Epithelial cell of esophagus (primary cell): ENCODE measurements around the gene CABYR.

Source experiments
- DNase-seq: peaks from one replicate; pipeline ENCODE4 v3.0.0; 2010; ENCODE audit warnings: low read depth
- H3K4me3 ChIP-seq: 2 replicates; pipeline ENCODE4 v1.5.1; 2011; ENCODE audit warnings: mild to moderate bottlenecking, low read length, control low read depth
- CTCF ChIP-seq: IDR thresholded peaks from 2 replicates; pipeline ENCODE4 v1.5.1; 2011; ENCODE audit warnings: low read depth, mild to moderate bottlenecking, low read length, control low read depth, inconsistent platforms; ENCODE audit not compliant: insufficient read depth; ENCODE audit errors: missing control alignments

The CABYR gene

GRCh38 chr18:24138789-24139616 is at the start of gene CABYR:
Gene CABYR, plus strand, starts transcription at chr18:24139062. Its CDS starts 4,053 bp downstream, at chr18:24143115.
- peak within 1 kb of the TSS; percentile 67 for H3K4me3 ChIP-seq
- DNase-seq, result peak; percentile 89
- no peak for TF ChIP-seq CTCF

DNA sequence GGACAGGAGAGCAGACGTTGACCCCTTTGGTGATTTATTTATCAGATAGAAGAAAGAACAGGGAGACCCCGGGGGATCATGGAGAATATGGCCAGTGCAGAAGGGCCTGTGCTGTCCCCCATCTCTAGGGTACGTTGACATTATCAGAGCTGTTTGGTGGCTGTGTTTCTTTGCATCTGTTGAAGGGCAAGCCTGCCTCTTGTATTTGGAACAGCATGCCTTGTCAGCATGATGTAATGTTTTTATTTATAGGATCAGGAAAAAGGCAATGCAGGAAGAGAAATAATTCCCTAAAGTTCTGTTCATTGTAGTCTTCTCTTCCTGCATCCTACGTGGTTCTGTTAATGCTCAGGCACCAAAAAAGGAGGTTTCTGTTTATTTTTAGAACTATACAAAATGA is 49.8 kb upstream of the CABYR start:
- DNase-seq, result no peak
- no peak for TF ChIP-seq CTCF
- no peak overlapping the region for H3K4me3 ChIP-seq

DNA sequence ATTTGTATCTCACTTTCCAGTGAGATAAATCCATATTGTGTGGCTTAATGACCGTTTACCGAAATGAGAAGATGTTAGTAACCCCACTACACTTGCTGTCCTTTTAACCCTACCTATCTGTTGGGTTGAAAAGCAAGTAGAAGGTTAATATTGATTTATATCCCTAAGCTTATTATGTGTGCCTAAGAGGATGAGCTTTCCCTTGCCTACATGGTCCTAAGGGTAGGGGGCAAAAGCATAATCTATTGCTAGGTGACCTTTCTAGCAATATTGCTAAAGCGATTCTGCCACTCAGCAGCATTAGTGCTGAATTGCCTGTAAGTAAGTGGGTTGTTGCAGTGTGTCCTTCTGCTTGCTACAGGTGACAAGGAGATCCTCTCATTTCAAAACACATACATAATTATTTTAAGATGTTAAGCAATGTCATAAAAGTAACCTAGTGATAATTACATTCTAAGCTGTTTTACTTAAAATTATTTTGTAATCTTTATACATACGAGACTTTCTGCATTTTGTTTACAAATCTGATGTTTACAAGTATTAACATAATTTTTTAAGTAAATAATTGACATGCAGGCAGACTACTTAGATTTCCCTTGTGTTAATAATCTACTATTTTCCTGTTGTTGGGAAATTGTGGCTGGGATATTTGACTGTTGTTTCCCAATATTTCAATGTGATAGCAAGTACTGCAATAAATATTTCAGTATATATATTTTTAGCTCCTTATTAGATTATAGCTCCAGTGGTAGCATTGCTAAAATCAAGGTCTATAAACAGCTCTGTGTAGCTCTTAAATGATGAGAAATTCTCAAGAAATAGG is 49.1 kb upstream of the CABYR start:
- TF ChIP-seq CTCF, result no peak
- no peak overlapping the region for H3K4me3 ChIP-seq
- DNase-seq, result no peak

DNA sequence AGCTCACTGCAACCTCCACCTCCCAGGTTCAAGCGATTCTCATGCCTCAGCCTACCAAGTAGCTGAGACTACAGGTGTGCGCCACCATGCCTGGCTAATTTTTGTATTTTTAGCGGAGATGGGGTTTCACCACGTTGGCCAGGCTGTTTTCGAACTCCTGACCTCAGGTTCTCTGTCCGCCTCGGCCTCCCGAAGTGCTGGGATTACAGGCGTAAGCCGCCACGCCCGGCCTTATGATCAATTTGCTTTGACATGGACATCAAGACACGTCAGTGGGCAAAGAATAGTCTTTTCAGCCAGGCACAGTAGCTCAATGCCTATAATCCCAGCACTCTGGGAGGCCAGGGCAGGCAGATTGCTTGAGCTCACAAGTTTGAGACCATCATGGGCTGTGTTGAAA is 48.0 kb upstream of the CABYR start:
- no peak for DNase-seq
- TF ChIP-seq CTCF, result no peak
- H3K4me3 ChIP-seq, result no peak overlapping the region

DNA sequence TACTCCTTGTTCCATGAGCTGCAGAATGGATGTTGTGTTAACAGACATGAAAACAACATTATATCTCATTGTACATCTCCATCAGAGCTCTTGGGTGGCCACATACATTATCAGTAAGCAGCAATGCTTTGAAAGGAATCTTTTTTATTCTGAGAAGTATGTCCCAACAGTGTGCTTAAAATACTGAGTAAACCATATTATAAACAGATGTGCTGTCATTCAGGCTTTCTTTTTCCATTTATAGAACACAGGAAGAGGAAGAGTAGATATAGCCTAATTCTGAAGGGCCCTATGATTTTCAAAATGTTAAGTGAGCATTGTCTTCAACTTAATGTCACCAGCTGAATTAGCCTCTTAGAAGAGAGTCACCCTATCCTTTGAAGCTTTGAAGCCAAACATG is 44.3 kb upstream of the CABYR start:
- DNase-seq, result no peak
- no peak overlapping the region for H3K4me3 ChIP-seq
- no peak for TF ChIP-seq CTCF

DNA sequence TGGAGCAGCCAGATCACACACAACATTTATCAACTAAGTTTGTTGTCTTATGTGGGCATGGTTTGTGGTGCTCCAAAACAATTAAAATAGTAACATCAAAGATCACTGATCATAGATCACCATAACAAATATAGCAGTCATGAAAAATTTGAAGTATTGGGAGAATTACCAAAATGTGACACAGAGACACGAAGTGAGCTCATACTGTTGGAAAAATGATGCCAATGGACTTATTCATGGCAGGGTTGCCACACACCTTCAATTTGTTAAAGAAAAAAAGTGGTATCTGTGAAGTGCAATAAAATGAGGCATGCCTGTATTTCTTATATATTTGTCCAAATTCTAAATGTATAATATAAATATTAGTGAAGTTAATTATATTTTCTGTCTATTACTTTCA is 42.9 kb upstream of the CABYR start:
- TF ChIP-seq CTCF, result no peak
- H3K4me3 ChIP-seq, result no peak overlapping the region
- DNase-seq, result no peak
